Suprapubic skin (tissue), 3 donors: Measurements from ENCODE around the gene ATXN2.

Experiments used
- EP300 ChIP-seq: sonication (generic); formaldehyde crosslinking; IDR thresholded peaks from one replicate; pipeline ENCODE4 v1.6.1; 2017; ENCODE audit warnings: antibody characterized with exemption
- POLR2A ChIP-seq, 2 donors: fragments of 450-650 bp; IDR thresholded peaks; one replicate each; pipeline ENCODE4 v1.6.1; 2017; ENCODE audit warnings: antibody characterized with exemption in 2 of 2, mild to moderate bottlenecking in 2 of 2, moderate library complexity in 2 of 2
- TF ChIP-seq, protein P1 (sequence below), 2 donors: fragments of 200-600 bp in 1 of 2; fragments of 450-650 bp in 1 of 2; sonication (generic) in 1 of 2; IDR thresholded peaks; one replicate each; pipeline ENCODE4 v1.5.1; 2016 to 2019; ENCODE audit warnings: antibody characterized with exemption in 2 of 2, mild to moderate bottlenecking in 1 of 2, moderate library complexity in 1 of 2

GRCh38 chr12:111420494-111420893, 178.6 kb downstream of the ATXN2 start:
- TF ChIP-seq POLR2A (IDR thresholded peaks at IDR 0.05) (no peak), EP300 (no peak)
- TF ChIP-seq, protein P1, sequence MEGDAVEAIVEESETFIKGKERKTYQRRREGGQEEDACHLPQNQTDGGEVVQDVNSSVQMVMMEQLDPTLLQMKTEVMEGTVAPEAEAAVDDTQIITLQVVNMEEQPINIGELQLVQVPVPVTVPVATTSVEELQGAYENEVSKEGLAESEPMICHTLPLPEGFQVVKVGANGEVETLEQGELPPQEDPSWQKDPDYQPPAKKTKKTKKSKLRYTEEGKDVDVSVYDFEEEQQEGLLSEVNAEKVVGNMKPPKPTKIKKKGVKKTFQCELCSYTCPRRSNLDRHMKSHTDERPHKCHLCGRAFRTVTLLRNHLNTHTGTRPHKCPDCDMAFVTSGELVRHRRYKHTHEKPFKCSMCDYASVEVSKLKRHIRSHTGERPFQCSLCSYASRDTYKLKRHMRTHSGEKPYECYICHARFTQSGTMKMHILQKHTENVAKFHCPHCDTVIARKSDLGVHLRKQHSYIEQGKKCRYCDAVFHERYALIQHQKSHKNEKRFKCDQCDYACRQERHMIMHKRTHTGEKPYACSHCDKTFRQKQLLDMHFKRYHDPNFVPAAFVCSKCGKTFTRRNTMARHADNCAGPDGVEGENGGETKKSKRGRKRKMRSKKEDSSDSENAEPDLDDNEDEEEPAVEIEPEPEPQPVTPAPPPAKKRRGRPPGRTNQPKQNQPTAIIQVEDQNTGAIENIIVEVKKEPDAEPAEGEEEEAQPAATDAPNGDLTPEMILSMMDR (IDR thresholded peaks at IDR 0.05) = no peak
